ENCODE data around the gene PIK3CG.
"Not testable (repeated sequence)": the region's sequence is repeated elsewhere in the genome, so short reads cannot be mapped to it uniquely, and the experiment has no call there.

The PIK3CG gene

GRCh38 chr7:106927536-106927935 lies 62.5 kb downstream of the PIK3CG start:
- H3K27me3 ChIP-seq (ENCODE audit: low read length) = no peaks in the 10 kb centered on the region
- H4K20me1 ChIP-seq (ENCODE audit: low read depth, low read length) = no peaks in the 10 kb centered on the region
- no peaks in the 10 kb centered on the region for H3K36me3 ChIP-seq (ENCODE audit: low read length)
- H3K4me2 ChIP-seq (ENCODE audit: low read depth, low read length, poor library complexity, severe bottlenecking) = no peak overlapping the region
- H3K9ac ChIP-seq (ENCODE audit: low read length) = no peak overlapping the region
- H3K9me2 ChIP-seq (replicated peaks; ENCODE audit: insufficient read depth, low read length) = no peaks in the 10 kb centered on the region
- H3K9me3 ChIP-seq (ENCODE audit: insufficient read depth, low read length) = no peaks in the 10 kb centered on the region
- H2AFZ ChIP-seq (ENCODE audit: low read depth, low read length, severe bottlenecking) = no peak overlapping the region
- TF ChIP-seq EZH2phosphoT487 (conservative IDR thresholded peaks at IDR 0.05; ENCODE audit: low read length) (no peak), CTCF (IDR thresholded peaks at IDR 0.05; ENCODE audit: insufficient read depth, low read length, poor library complexity, severe bottlenecking) (no peak)
- no peaks in the 10 kb centered on the region for H3K79me2 ChIP-seq (ENCODE audit: insufficient read depth, low read length)
- H3F3A ChIP-seq (ENCODE audit: insufficient read depth) = no peaks in the 10 kb centered on the region
- H3K4me3 ChIP-seq (ENCODE audit: insufficient read depth, low read length, poor library complexity, severe bottlenecking) = no peak overlapping the region
- H3K27ac ChIP-seq (ENCODE audit: low read depth, low read length) = no peak overlapping the region

- H3K4me2 ChIP-seq (ENCODE audit: low read depth, low read length, poor library complexity, severe bottlenecking); H4K20me1 ChIP-seq (ENCODE audit: low read depth, low read length); H3K4me3 ChIP-seq (ENCODE audit: insufficient read depth, low read length, poor library complexity, severe bottlenecking); H3K9ac ChIP-seq (ENCODE audit: low read length); H3K27me3 ChIP-seq (ENCODE audit: low read length); H3F3A ChIP-seq (ENCODE audit: insufficient read depth); H3K9me3 ChIP-seq (ENCODE audit: insufficient read depth, low read length); H2AFZ ChIP-seq (ENCODE audit: low read depth, low read length, severe bottlenecking); H3K27ac ChIP-seq (ENCODE audit: low read depth, low read length); H3K9me2 ChIP-seq (replicated peaks; ENCODE audit: insufficient read depth, low read length); H3K36me3 ChIP-seq (ENCODE audit: low read length); H3K79me2 ChIP-seq (ENCODE audit: insufficient read depth, low read length): not testable (repeated sequence)
These were observed 64.5 kb downstream of the PIK3CG start for GRCh38 chr7:106929616-106930015.

- Histone ChIP-seq H3K4me2 (ENCODE audit: low read depth, low read length, poor library complexity, severe bottlenecking) (no peak overlapping the region), H2AFZ (ENCODE audit: low read depth, low read length, severe bottlenecking) (no peak overlapping the region), H3F3A (ENCODE audit: insufficient read depth) (no peaks in the 10 kb centered on the region), H3K4me3 (ENCODE audit: insufficient read depth, low read length, poor library complexity, severe bottlenecking) (no peak overlapping the region), H3K27ac (ENCODE audit: low read depth, low read length) (no peak overlapping the region), H3K27me3 (ENCODE audit: low read length) (no peaks in the 10 kb centered on the region), H3K9ac (ENCODE audit: low read length) (no peak overlapping the region), H3K9me3 (ENCODE audit: insufficient read depth, low read length) (no peaks in the 10 kb centered on the region), H3K79me2 (ENCODE audit: insufficient read depth, low read length) (no peaks in the 10 kb centered on the region), H3K36me3 (ENCODE audit: low read length) (no peaks in the 10 kb centered on the region), H3K9me2 (replicated peaks; ENCODE audit: insufficient read depth, low read length) (no peaks in the 10 kb centered on the region), H4K20me1 (ENCODE audit: low read depth, low read length) (no peaks in the 10 kb centered on the region)
- TF ChIP-seq EZH2phosphoT487 (conservative IDR thresholded peaks at IDR 0.05; ENCODE audit: low read length) (no peak), CTCF (IDR thresholded peaks at IDR 0.05; ENCODE audit: insufficient read depth, low read length, poor library complexity, severe bottlenecking) (no peak)
These were observed 71.2 kb downstream of the PIK3CG start for GRCh38 chr7:106936236-106936635.

GRCh38 chr7:106938122-106938521 lies 73.0 kb downstream of the PIK3CG start:
- H3K9ac ChIP-seq (ENCODE audit: low read length); H3K36me3 ChIP-seq (ENCODE audit: low read length); H3K27me3 ChIP-seq (ENCODE audit: low read length); H3F3A ChIP-seq (ENCODE audit: insufficient read depth); H3K79me2 ChIP-seq (ENCODE audit: insufficient read depth, low read length); H3K27ac ChIP-seq (ENCODE audit: low read depth, low read length); H2AFZ ChIP-seq (ENCODE audit: low read depth, low read length, severe bottlenecking); H3K9me2 ChIP-seq (replicated peaks; ENCODE audit: insufficient read depth, low read length); H3K4me3 ChIP-seq (ENCODE audit: insufficient read depth, low read length, poor library complexity, severe bottlenecking); H4K20me1 ChIP-seq (ENCODE audit: low read depth, low read length); H3K9me3 ChIP-seq (ENCODE audit: insufficient read depth, low read length); H3K4me2 ChIP-seq (ENCODE audit: low read depth, low read length, poor library complexity, severe bottlenecking): not testable (repeated sequence)
